HEK293 (cell line): Measurements from ENCODE around the gene GNG14.
A peak's percentile ranks its signal among the peaks of the same experiment; 100 is the strongest.

Source experiments
- CTCF ChIA-PET: fragments of 350-600 bp; formaldehyde crosslinking; extraction: SDS; loops from one replicate; lab custom pipeline; 2021; ENCODE audit warnings: antibody characterized with exemption; lab: Yijun Ruan, JAX
- POLR2A ChIA-PET: fragments of 300-600 bp; formaldehyde crosslinking; extraction: SDS; loops from one replicate; lab custom pipeline; 2020; ENCODE audit warnings: antibody characterized with exemption, inconsistent platforms; lab: Yijun Ruan, JAX
- H3K27ac ChIP-seq: fragments of 200-500 bp; sonication (Bioruptor generic); 2 replicates; pipeline ENCODE4 v1.5.1; 2014; ENCODE audit warnings: low read depth, low read length, control low read depth, inconsistent platforms; ENCODE audit errors: extremely low read depth
- H3K36me3 ChIP-seq, 2 experiments: fragments of 200-500 bp in 1 of 2; sonication (Bioruptor generic) in 1 of 2; 1 replicate in 1 of 2; 2 replicates in 1 of 2; pipeline ENCODE4 v1.5.1; 2014 to 2017; ENCODE audit warnings: inconsistent platforms in 2 of 2, low read length in 2 of 2; ENCODE audit not compliant: control insufficient read depth in 2 of 2, insufficient read depth in 1 of 2
- H3K4me1 ChIP-seq: fragments of 200-500 bp; sonication (Bioruptor generic); 2 replicates; pipeline ENCODE4 v1.5.1; 2014; ENCODE audit warnings: mild to moderate bottlenecking, low read length, inconsistent platforms; ENCODE audit not compliant: control insufficient read depth, insufficient read depth
- H3K4me3 ChIP-seq: 2 replicates; pipeline ENCODE4 v1.5.1; 2011; ENCODE audit warnings: low read depth, mild to moderate bottlenecking, control low read depth, low read length, moderate library complexity
- H3K9me3 ChIP-seq: fragments of 200-500 bp; sonication (Bioruptor generic); 2 replicates; pipeline ENCODE4 v1.5.1; 2014; ENCODE audit warnings: low read depth, low read length, inconsistent platforms; ENCODE audit not compliant: control insufficient read depth, insufficient read depth
- HOXC10 ChIP-seq: sonication (generic); formaldehyde crosslinking; IDR thresholded peaks from 2 replicates; pipeline ENCODE4 v1.8.1; 2023; ENCODE audit warnings: mild to moderate bottlenecking, missing genetic modification reagents
- IKZF3 ChIP-seq: fragments of 450-650 bp; IDR thresholded peaks from 2 replicates; pipeline ENCODE4 v1.5.0; 2018; ENCODE audit warnings: missing biosample characterization, mild to moderate bottlenecking, missing genetic modification characterization, moderate library complexity
- KLF8 ChIP-seq: fragments of 450-650 bp; formaldehyde crosslinking; IDR thresholded peaks from 2 replicates; pipeline ENCODE4 v1.5.1; 2016; ENCODE audit warnings: missing biosample characterization, missing genetic modification characterization
- MEIS1 ChIP-seq: sonication (generic); formaldehyde crosslinking; IDR thresholded peaks from 2 replicates; pipeline ENCODE4 v1.8.1; 2022; ENCODE audit warnings: missing genetic modification reagents, mild to moderate bottlenecking, borderline replicate concordance
- MZF1 ChIP-seq: fragments of 450-650 bp; formaldehyde crosslinking; IDR thresholded peaks from 2 replicates; pipeline ENCODE4 v1.5.1; 2017; ENCODE audit warnings: missing biosample characterization, missing genetic modification characterization, borderline replicate concordance
- ZFP37 ChIP-seq: fragments of 450-650 bp; formaldehyde crosslinking; IDR thresholded peaks from 2 replicates; pipeline ENCODE4 v1.5.1; 2016; ENCODE audit warnings: missing biosample characterization, missing genetic modification characterization
- ZFP69B ChIP-seq: fragments of 450-650 bp; formaldehyde crosslinking; IDR thresholded peaks from 2 replicates; pipeline ENCODE4 v1.5.1; 2016; ENCODE audit warnings: missing biosample characterization, missing genetic modification characterization
- ZNF157 ChIP-seq: fragments of 450-650 bp; formaldehyde crosslinking; IDR thresholded peaks from 2 replicates; pipeline ENCODE4 v1.5.1; 2016; ENCODE audit warnings: missing biosample characterization, missing genetic modification characterization
- ZNF335 ChIP-seq: fragments of 450-650 bp; formaldehyde crosslinking; conservative IDR thresholded peaks from 2 replicates; pipeline ENCODE4 v1.5.1; 2016; ENCODE audit warnings: missing biosample characterization, missing genetic modification characterization
- ZNF426 ChIP-seq: fragments of 450-650 bp; formaldehyde crosslinking; IDR thresholded peaks from 2 replicates; pipeline ENCODE4 v1.5.1; 2017; ENCODE audit warnings: missing biosample characterization, missing genetic modification characterization, mild to moderate bottlenecking, inconsistent platforms, moderate library complexity
- ZNF530 ChIP-seq: fragments of 450-650 bp; formaldehyde crosslinking; IDR thresholded peaks from 2 replicates; pipeline ENCODE4 v1.5.1; 2016; ENCODE audit warnings: low read depth, missing biosample characterization, missing genetic modification characterization
- ZNF549 ChIP-seq: fragments of 450-650 bp; IDR thresholded peaks from 2 replicates; pipeline ENCODE4 v1.5.1; 2018; ENCODE audit warnings: missing biosample characterization, missing genetic modification characterization, mild to moderate bottlenecking, inconsistent platforms, moderate library complexity
- ZNF654 ChIP-seq: fragments of 450-650 bp; formaldehyde crosslinking; IDR thresholded peaks from 2 replicates; pipeline ENCODE4 v1.5.1; 2016; ENCODE audit warnings: low read depth, missing biosample characterization, missing genetic modification characterization
- ZNF747 ChIP-seq: fragments of 450-650 bp; formaldehyde crosslinking; IDR thresholded peaks from 2 replicates; pipeline ENCODE4 v1.5.1; 2016; ENCODE audit warnings: missing biosample characterization, missing genetic modification characterization
- TF ChIP-seq, protein P1 (sequence below): fragments of 450-650 bp; formaldehyde crosslinking; IDR thresholded peaks from 2 replicates; pipeline ENCODE4 v1.5.1; 2016; ENCODE audit warnings: missing biosample characterization, missing genetic modification characterization
- TF ChIP-seq, protein P2 (sequence below): fragments of 450-650 bp; formaldehyde crosslinking; IDR thresholded peaks from 2 replicates; pipeline ENCODE4 v1.5.0; 2017; ENCODE audit warnings: missing biosample characterization, missing genetic modification characterization, borderline replicate concordance

GNG14 gene

GRCh38 chr19:12736995-12737834, 49.4 kb downstream of the GNG14 start, which contains the start of gene GET3 (continued):
- peak; percentile 85 for TF ChIP-seq KLF8
- TF ChIP-seq ZNF530 (tag by site-specific recombination) = no peak
- TF ChIP-seq MZF1 = no peak
- TF ChIP-seq MEIS1 = no peak
- TF ChIP-seq, protein P1, sequence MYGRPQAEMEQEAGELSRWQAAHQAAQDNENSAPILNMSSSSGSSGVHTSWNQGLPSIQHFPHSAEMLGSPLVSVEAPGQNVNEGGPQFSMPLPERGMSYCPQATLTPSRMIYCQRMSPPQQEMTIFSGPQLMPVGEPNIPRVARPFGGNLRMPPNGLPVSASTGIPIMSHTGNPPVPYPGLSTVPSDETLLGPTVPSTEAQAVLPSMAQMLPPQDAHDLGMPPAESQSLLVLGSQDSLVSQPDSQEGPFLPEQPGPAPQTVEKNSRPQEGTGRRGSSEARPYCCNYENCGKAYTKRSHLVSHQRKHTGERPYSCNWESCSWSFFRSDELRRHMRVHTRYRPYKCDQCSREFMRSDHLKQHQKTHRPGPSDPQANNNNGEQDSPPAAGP (tag by site-specific recombination) = peak; percentile 82
- TF ChIP-seq ZNF157 (tag by site-specific recombination) = no peak
- TF ChIP-seq, protein P2, sequence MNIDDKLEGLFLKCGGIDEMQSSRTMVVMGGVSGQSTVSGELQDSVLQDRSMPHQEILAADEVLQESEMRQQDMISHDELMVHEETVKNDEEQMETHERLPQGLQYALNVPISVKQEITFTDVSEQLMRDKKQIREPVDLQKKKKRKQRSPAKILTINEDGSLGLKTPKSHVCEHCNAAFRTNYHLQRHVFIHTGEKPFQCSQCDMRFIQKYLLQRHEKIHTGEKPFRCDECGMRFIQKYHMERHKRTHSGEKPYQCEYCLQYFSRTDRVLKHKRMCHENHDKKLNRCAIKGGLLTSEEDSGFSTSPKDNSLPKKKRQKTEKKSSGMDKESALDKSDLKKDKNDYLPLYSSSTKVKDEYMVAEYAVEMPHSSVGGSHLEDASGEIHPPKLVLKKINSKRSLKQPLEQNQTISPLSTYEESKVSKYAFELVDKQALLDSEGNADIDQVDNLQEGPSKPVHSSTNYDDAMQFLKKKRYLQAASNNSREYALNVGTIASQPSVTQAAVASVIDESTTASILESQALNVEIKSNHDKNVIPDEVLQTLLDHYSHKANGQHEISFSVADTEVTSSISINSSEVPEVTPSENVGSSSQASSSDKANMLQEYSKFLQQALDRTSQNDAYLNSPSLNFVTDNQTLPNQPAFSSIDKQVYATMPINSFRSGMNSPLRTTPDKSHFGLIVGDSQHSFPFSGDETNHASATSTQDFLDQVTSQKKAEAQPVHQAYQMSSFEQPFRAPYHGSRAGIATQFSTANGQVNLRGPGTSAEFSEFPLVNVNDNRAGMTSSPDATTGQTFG (tag by site-specific recombination) = no peak

- Histone ChIP-seq H3K4me1 (0 out of 2 replicates have a peak, but pooled peaks cover 4% of the 10 kb centered on the region), H3K9me3 (no peaks in the 10 kb centered on the region), H3K36me3 (peaks cover 10 to 28% of the 10 kb centered on the region in 2 experiments; a peak in 2 of 3 replicates), H3K27ac (peak overlapping the region; percentile 84; the same call in 1 of the 2 replicates), H3K4me3 (peak overlapping the region; percentile 96)
- TF ChIP-seq ZNF426 (no peak), ZNF549 (tag by site-specific recombination) (no peak), ZNF747 (tag by site-specific recombination) (no peak), ZFP69B (tag by site-specific recombination) (no peak), ZFP37 (tag by site-specific recombination) (0 out of 2 replicates have a peak, but pooled peaks have one; percentile 6), ZNF654 (tag by site-specific recombination) (no peak), ZNF335 (tag by site-specific recombination) (peak; percentile 94), HOXC10 (CRISPR knock-in tag) (no peak), IKZF3 (no peak)
- CTCF ChIA-PET = interaction anchor here (0.6 to 5.1 kb wide), 5 partner anchors 19 to 912 kb away, joined by 3 to 32 read pairs (median 5); no protein-coding TSS in a partner anchor
- POLR2A ChIA-PET = interaction anchor here (1.3 to 5.4 kb wide), 2 partner anchors 16 to 22 kb away, joined by 3 to 89 read pairs; partner anchors contain the start of gene TNPO2
These were observed 50.1 kb downstream of the GNG14 start for GRCh38 chr19:12737835-12738351.
